HepG2 (cell line): Measurements from ENCODE around the gene EGFR. TPM values are rescaled to one million over a fixed set of nuclear protein-coding genes. Genes with fewer than 3 reads are reported as not detected.

ENCODE experiments used
- BCL6 ChIP-seq: IDR thresholded peaks from 2 replicates; pipeline ENCODE4 v1.6.1; 2016; ENCODE audit warnings: missing genetic modification reagents, missing compliant biosample characterization
- DPF2 ChIP-seq: sonication (generic); formaldehyde crosslinking; IDR thresholded peaks from 2 replicates; pipeline ENCODE4 v1.4.0; 2020; ENCODE audit warnings: mild to moderate bottlenecking, low read depth, missing genetic modification reagents, borderline replicate concordance
- EP300 ChIP-seq, 3 experiments: sonication (generic) in 1 of 3; formaldehyde crosslinking in 1 of 3; IDR thresholded peaks; 2 replicates each; pipeline versions ENCODE4 v1.5.1 to v1.6.1; 2011 to 2020; ENCODE audit warnings: low read depth in 2 of 3, low read length in 2 of 3, borderline replicate concordance in 1 of 3, improper control_type of control experiment in 1 of 3, mild to moderate bottlenecking in 1 of 3, missing genetic modification reagents in 1 of 3, moderate library complexity in 1 of 3
- ESRRA ChIP-seq: sonication (generic); formaldehyde crosslinking; IDR thresholded peaks from 2 replicates; pipeline ENCODE4 v1.5.1; 2020; ENCODE audit warnings: mild to moderate bottlenecking, low read depth, missing genetic modification reagents
- FOXA1 ChIP-seq, 2 experiments: fragments of 450-650 bp in 1 of 2; sonication (generic) in 1 of 2; formaldehyde crosslinking in 1 of 2; IDR thresholded peaks; 2 replicates each; pipeline versions ENCODE4 v1.4.0 to v1.6.1; 2016 to 2020; ENCODE audit warnings: missing genetic modification reagents in 1 of 2
- FOXP1 ChIP-seq, 2 experiments: fragments of 450-650 bp in 1 of 2; IDR thresholded peaks; 2 replicates each; pipeline ENCODE4 v1.6.1; 2017 to 2018; ENCODE audit warnings: antibody characterized with exemption in 1 of 2
- HDAC2 ChIP-seq: sonication (generic); formaldehyde crosslinking; IDR thresholded peaks from 2 replicates; pipeline ENCODE4 v1.4.0; 2020; ENCODE audit warnings: missing genetic modification reagents
- JUNB ChIP-seq: sonication (generic); formaldehyde crosslinking; IDR thresholded peaks from 2 replicates; pipeline ENCODE4 v1.8.0; 2022; ENCODE audit warnings: missing genetic modification reagents, mild to moderate bottlenecking, borderline replicate concordance
- NCOA2 ChIP-seq: sonication (generic); formaldehyde crosslinking; IDR thresholded peaks from 2 replicates; pipeline ENCODE4 v1.8.0; 2022; ENCODE audit warnings: inconsistent platforms
- SSRP1 ChIP-seq: IDR thresholded peaks from 2 replicates; pipeline ENCODE4 v1.6.1; 2016; ENCODE audit warnings: control low read depth
- TCF12 ChIP-seq, 2 experiments: fragments of 450-650 bp in 1 of 2; sonication (generic) in 1 of 2; formaldehyde crosslinking in 1 of 2; IDR thresholded peaks; 2 replicates each; pipeline versions ENCODE4 v1.6.1 to v1.8.0; 2017 to 2022; ENCODE audit warnings: antibody characterized with exemption in 1 of 2, mild to moderate bottlenecking in 1 of 2, missing genetic modification reagents in 1 of 2, moderate library complexity in 1 of 2
- THAP11 ChIP-seq: IDR thresholded peaks from 2 replicates; pipeline ENCODE4 v1.6.1; 2016; ENCODE audit warnings: missing biosample characterization, missing genetic modification reagents
- XBP1 ChIP-seq: sonication (generic); formaldehyde crosslinking; IDR thresholded peaks from 2 replicates; pipeline ENCODE4 v1.5.0; 2020; ENCODE audit warnings: missing genetic modification reagents
- ZEB1 ChIP-seq: IDR thresholded peaks from 2 replicates; pipeline ENCODE4 v1.6.1; 2012; ENCODE audit warnings: mild to moderate bottlenecking, low read depth, inconsistent platforms; ENCODE audit not compliant: insufficient replicate concordance
- ZMYM4 ChIP-seq: sonication (generic); formaldehyde crosslinking; IDR thresholded peaks from 2 replicates; pipeline ENCODE4 v1.8.1; 2023; ENCODE audit warnings: mild to moderate bottlenecking, missing genetic modification reagents
- ZNF451 ChIP-seq: sonication (generic); formaldehyde crosslinking; IDR thresholded peaks from 2 replicates; pipeline ENCODE4 v1.5.0; 2020; ENCODE audit warnings: mild to moderate bottlenecking, missing genetic modification reagents
- ZNF570 ChIP-seq: sonication (generic); formaldehyde crosslinking; IDR thresholded peaks from 2 replicates; pipeline ENCODE4 v1.4.0; 2020; ENCODE audit warnings: mild to moderate bottlenecking, missing genetic modification reagents, borderline replicate concordance
- ZNF782 ChIP-seq: sonication (generic); formaldehyde crosslinking; IDR thresholded peaks from 2 replicates; pipeline ENCODE4 v1.4.0; 2020; ENCODE audit warnings: missing genetic modification reagents, mild to moderate bottlenecking, borderline replicate concordance
- polyA plus RNA-seq, 8 experiments: library from polyadenylated mRNA; depleted of rRNA in 3 of 8; stranded (reverse) in 7 of 8; unstranded in 1 of 8; fragments of >200 nt; fragmentation: Illumina TruSeq in 4 of 8; extraction: Trizol in 4 of 8; gene quantifications; 2 replicates each; pipeline versions ENCODE4 v1.2.1 to v1.2.3, GENCODE V29; 2011 to 2016; ENCODE audit warnings: low read depth in 4 of 8, missing spikeins in 1 of 8, mixed read lengths in 1 of 8; ENCODE audit not compliant: insufficient read depth in 1 of 8
- total RNA-seq, 5 experiments: library from RNA; depleted of rRNA; stranded (reverse); fragments of >200 nt; fragmentation: Illumina TruSeq; extraction: Trizol; gene quantifications; 2 replicates each; pipeline ENCODE4 v1.2.3, GENCODE V29; 2016; ENCODE audit warnings: low read depth in 1 of 5
- TF ChIP-seq, protein P1 (sequence below): IDR thresholded peaks from 2 replicates; pipeline ENCODE4 v1.4.0; 2020; ENCODE audit warnings: mild to moderate bottlenecking, missing genetic modification reagents
- TF ChIP-seq, protein P2 (sequence below): IDR thresholded peaks from 2 replicates; pipeline ENCODE4 v1.6.1; 2016; ENCODE audit warnings: control low read depth
- TF ChIP-seq, protein P3 (sequence below): sonication (generic); formaldehyde crosslinking; conservative IDR thresholded peaks from 2 replicates; pipeline ENCODE4 v1.4.0; 2020; ENCODE audit warnings: mild to moderate bottlenecking, missing genetic modification reagents, moderate library complexity

The EGFR gene
- total and polyA plus RNA-seq, 2 of the 13 experiments (the other 11 are each of a cell fraction or from before 2014, with no cell fraction given), result 7.0 to 10.0 TPM

DNA sequence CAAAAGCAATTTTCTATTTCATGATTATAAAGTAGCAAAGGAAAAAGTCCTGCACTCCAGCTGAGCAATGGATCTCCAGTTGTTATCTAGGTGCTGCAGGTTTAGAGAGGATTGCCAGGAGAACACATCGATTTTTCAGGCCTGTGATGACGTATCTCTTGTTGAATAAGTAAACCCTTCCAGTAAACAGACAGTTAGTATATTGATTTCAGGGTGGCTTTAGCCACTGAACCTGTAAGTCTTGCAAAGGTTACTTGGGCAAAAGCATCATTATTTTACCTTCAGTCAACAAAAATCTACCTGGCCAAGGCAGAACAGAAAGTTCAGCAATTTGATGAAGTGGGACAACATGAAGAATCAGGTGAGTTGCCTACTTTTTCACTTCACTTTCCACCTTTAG lies 12.3 kb downstream of the EGFR start (continued):
- TF ChIP-seq DPF2 (CRISPR knock-in tag), result 0 out of 2 replicates have a peak, but pooled peaks have one; percentile 53
- peak; percentile 88; the same call in 1 of the 2 replicates for TF ChIP-seq XBP1 (CRISPR knock-in tag)
- TF ChIP-seq ZNF782 (CRISPR knock-in tag), result no peak
- TF ChIP-seq FOXP1 (IDR thresholded peaks at IDR 0.05), result peak; percentile 25; the same call in 1 of the 2 replicates
- peak; percentile 94 for TF ChIP-seq FOXP1 (CRISPR knock-in tag; IDR thresholded peaks at IDR 0.05)
- no peak for TF ChIP-seq JUNB (CRISPR knock-in tag)
- TF ChIP-seq ZEB1, result peak; percentile 96
- TF ChIP-seq ZMYM4, result peak; percentile 69
- TF ChIP-seq THAP11, result 0 out of 2 replicates have a peak, but pooled peaks have one; percentile 30
- TF ChIP-seq, protein P1, sequence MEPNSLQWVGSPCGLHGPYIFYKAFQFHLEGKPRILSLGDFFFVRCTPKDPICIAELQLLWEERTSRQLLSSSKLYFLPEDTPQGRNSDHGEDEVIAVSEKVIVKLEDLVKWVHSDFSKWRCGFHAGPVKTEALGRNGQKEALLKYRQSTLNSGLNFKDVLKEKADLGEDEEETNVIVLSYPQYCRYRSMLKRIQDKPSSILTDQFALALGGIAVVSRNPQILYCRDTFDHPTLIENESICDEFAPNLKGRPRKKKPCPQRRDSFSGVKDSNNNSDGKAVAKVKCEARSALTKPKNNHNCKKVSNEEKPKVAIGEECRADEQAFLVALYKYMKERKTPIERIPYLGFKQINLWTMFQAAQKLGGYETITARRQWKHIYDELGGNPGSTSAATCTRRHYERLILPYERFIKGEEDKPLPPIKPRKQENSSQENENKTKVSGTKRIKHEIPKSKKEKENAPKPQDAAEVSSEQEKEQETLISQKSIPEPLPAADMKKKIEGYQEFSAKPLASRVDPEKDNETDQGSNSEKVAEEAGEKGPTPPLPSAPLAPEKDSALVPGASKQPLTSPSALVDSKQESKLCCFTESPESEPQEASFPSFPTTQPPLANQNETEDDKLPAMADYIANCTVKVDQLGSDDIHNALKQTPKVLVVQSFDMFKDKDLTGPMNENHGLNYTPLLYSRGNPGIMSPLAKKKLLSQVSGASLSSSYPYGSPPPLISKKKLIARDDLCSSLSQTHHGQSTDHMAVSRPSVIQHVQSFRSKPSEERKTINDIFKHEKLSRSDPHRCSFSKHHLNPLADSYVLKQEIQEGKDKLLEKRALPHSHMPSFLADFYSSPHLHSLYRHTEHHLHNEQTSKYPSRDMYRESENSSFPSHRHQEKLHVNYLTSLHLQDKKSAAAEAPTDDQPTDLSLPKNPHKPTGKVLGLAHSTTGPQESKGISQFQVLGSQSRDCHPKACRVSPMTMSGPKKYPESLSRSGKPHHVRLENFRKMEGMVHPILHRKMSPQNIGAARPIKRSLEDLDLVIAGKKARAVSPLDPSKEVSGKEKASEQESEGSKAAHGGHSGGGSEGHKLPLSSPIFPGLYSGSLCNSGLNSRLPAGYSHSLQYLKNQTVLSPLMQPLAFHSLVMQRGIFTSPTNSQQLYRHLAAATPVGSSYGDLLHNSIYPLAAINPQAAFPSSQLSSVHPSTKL (CRISPR knock-in tag), result peak; percentile 80
- TF ChIP-seq HDAC2 (CRISPR knock-in tag), result 0 out of 2 replicates have a peak, but pooled peaks have one; percentile 31
- no peak for TF ChIP-seq ZNF451 (CRISPR knock-in tag)
- TF ChIP-seq, protein P2, sequence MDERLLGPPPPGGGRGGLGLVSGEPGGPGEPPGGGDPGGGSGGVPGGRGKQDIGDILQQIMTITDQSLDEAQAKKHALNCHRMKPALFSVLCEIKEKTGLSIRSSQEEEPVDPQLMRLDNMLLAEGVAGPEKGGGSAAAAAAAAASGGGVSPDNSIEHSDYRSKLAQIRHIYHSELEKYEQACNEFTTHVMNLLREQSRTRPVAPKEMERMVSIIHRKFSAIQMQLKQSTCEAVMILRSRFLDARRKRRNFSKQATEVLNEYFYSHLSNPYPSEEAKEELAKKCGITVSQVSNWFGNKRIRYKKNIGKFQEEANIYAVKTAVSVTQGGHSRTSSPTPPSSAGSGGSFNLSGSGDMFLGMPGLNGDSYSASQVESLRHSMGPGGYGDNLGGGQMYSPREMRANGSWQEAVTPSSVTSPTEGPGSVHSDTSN (CRISPR knock-in tag), result no peak
- TF ChIP-seq TCF12 (IDR thresholded peaks at IDR 0.05), result no peak
- TF ChIP-seq TCF12 (CRISPR knock-in tag; IDR thresholded peaks at IDR 0.05), result peak; percentile 79; the same call in 1 of the 2 replicates
- TF ChIP-seq ESRRA (CRISPR knock-in tag), result 0 out of 2 replicates have a peak, but pooled peaks have one; percentile 30
- TF ChIP-seq ZNF570 (CRISPR knock-in tag), result no peak
- peak; percentile 46; the same call in 1 of the 2 replicates for TF ChIP-seq NCOA2 (CRISPR knock-in tag)
- TF ChIP-seq BCL6 (CRISPR knock-in tag), result peak; percentile 70
- TF ChIP-seq FOXA1 (IDR thresholded peaks at IDR 0.05), result no peak
- TF ChIP-seq FOXA1 (CRISPR knock-in tag; IDR thresholded peaks at IDR 0.05), result peak; percentile 40; the same call in 1 of the 2 replicates
- peak in 1 of 2 experiments; percentile 63; a peak in 2 of 4 replicates for TF ChIP-seq EP300 (IDR thresholded peaks at IDR 0.05; ENCODE audit: low read depth in 2 of 2, low read length in 2 of 2)
- TF ChIP-seq EP300 (CRISPR knock-in tag; IDR thresholded peaks at IDR 0.05; ENCODE audit: borderline replicate concordance), result no peak
- TF ChIP-seq, protein P3, sequence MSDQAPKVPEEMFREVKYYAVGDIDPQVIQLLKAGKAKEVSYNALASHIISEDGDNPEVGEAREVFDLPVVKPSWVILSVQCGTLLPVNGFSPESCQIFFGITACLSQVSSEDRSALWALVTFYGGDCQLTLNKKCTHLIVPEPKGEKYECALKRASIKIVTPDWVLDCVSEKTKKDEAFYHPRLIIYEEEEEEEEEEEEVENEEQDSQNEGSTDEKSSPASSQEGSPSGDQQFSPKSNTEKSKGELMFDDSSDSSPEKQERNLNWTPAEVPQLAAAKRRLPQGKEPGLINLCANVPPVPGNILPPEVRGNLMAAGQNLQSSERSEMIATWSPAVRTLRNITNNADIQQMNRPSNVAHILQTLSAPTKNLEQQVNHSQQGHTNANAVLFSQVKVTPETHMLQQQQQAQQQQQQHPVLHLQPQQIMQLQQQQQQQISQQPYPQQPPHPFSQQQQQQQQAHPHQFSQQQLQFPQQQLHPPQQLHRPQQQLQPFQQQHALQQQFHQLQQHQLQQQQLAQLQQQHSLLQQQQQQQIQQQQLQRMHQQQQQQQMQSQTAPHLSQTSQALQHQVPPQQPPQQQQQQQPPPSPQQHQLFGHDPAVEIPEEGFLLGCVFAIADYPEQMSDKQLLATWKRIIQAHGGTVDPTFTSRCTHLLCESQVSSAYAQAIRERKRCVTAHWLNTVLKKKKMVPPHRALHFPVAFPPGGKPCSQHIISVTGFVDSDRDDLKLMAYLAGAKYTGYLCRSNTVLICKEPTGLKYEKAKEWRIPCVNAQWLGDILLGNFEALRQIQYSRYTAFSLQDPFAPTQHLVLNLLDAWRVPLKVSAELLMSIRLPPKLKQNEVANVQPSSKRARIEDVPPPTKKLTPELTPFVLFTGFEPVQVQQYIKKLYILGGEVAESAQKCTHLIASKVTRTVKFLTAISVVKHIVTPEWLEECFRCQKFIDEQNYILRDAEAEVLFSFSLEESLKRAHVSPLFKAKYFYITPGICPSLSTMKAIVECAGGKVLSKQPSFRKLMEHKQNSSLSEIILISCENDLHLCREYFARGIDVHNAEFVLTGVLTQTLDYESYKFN (CRISPR knock-in tag), result peak; percentile 88
- TF ChIP-seq SSRP1 (CRISPR knock-in tag), result 0 out of 2 replicates have a peak, but pooled peaks have one; percentile 58
